RWPE2 (cell line): ENCODE results near the gene EXOSC5.
"Not testable (repeated sequence)": the region's sequence is repeated elsewhere in the genome, so short reads cannot be mapped to it uniquely, and the experiment has no call there.

Source experiments
- ATAC-seq: fragments of 200-7000 bp; cut with Tn5 transposase; 3 replicates; pipeline ENCODE4 v1.9.1; 2021; ENCODE audit warnings: low read depth
- DNase-seq: peaks from one replicate; pipeline ENCODE4 v3.0.0-alpha.2; 2020; ENCODE audit warnings: low spot score
- H3K27ac ChIP-seq: fragments of 450-650 bp; 2 replicates; pipeline ENCODE4 v1.5.1; 2017; ENCODE audit warnings: mild to moderate bottlenecking; ENCODE audit not compliant: poor library complexity, severe bottlenecking
- H3K27me3 ChIP-seq: fragments of 250-450 bp; sonication (Bioruptor Pico); 2 replicates; pipeline ENCODE4 v1.5.1; 2021; ENCODE audit warnings: mild to moderate bottlenecking, moderate library complexity; ENCODE audit not compliant: insufficient read depth, poor library complexity, severe bottlenecking
- H3K36me3 ChIP-seq: fragments of 250-450 bp; sonication (Bioruptor Pico); 2 replicates; pipeline ENCODE4 v1.5.1; 2020; ENCODE audit warnings: low read depth, mild to moderate bottlenecking, moderate library complexity
- H3K4me1 ChIP-seq: fragments of 250-450 bp; sonication (Bioruptor Pico); 2 replicates; pipeline ENCODE4 v1.5.1; 2021; ENCODE audit warnings: mild to moderate bottlenecking, moderate library complexity; ENCODE audit not compliant: insufficient read depth, poor library complexity, severe bottlenecking
- H3K4me3 ChIP-seq: fragments of 250-450 bp; sonication (Bioruptor Pico); 2 replicates; pipeline ENCODE4 v1.5.1; 2021; ENCODE audit warnings: mild to moderate bottlenecking, moderate library complexity; ENCODE audit not compliant: severe bottlenecking
- H3K9me3 ChIP-seq: fragments of 250-450 bp; sonication (Bioruptor Pico); 2 replicates; pipeline ENCODE4 v1.5.1; 2021; ENCODE audit warnings: mild to moderate bottlenecking, moderate library complexity; ENCODE audit not compliant: severe bottlenecking
- CTCF ChIP-seq: fragments of 450-650 bp; IDR thresholded peaks from one replicate; pipeline ENCODE4 v1.5.1; 2017; ENCODE audit warnings: mild to moderate bottlenecking, moderate library complexity; ENCODE audit not compliant: poor library complexity, severe bottlenecking

Gene EXOSC5

GRCh38 chr19:41372501-41372900 is 24.7 kb downstream of the EXOSC5 start:
- Histone ChIP-seq H3K27ac (no peak overlapping the region), H3K9me3 (no peaks in the 10 kb centered on the region), H3K4me1 (peaks cover 17% of the 10 kb centered on the region), H3K27me3 (no peaks in the 10 kb centered on the region), H3K36me3 (no peaks in the 10 kb centered on the region), H3K4me3 (no peak overlapping the region)
- no peak for TF ChIP-seq CTCF
- DNase-seq (no peak), ATAC-seq (no peak)

- no peak overlapping the region for H3K27ac ChIP-seq
- no peak overlapping the region for H3K4me3 ChIP-seq
Measured at GRCh38 chr19:41371541-41371940, 25.6 kb downstream of the EXOSC5 start.

GRCh38 chr19:41371119-41371518 is 26.0 kb downstream of the EXOSC5 start:
- not testable (repeated sequence) for ATAC-seq, H3K27ac ChIP-seq, H3K4me3 ChIP-seq

More at GRCh38 chr19:41371541-41371940, 25.6 kb downstream of the EXOSC5 start:
- H3K9me3 ChIP-seq: no peaks in the 10 kb centered on the region
- DNase-seq (no peak), ATAC-seq (no peak)
- no peak for TF ChIP-seq CTCF
- H3K4me1 ChIP-seq: peaks cover 22% of the 10 kb centered on the region
- H3K36me3 ChIP-seq: no peaks in the 10 kb centered on the region
- H3K27me3 ChIP-seq: no peaks in the 10 kb centered on the region

GRCh38 chr19:41369769-41370168 is 27.4 kb downstream of the EXOSC5 start:
- no peak overlapping the region for H3K27ac ChIP-seq
- no peaks in the 10 kb centered on the region for H3K36me3 ChIP-seq
- ATAC-seq (no peak), DNase-seq (no peak)
- no peak for TF ChIP-seq CTCF
- no peaks in the 10 kb centered on the region for H3K9me3 ChIP-seq
- H3K4me1 ChIP-seq: peaks cover 22% of the 10 kb centered on the region
- H3K27me3 ChIP-seq: no peaks in the 10 kb centered on the region
- H3K4me3 ChIP-seq: no peak overlapping the region

More at GRCh38 chr19:41371119-41371518, 26.0 kb downstream of the EXOSC5 start:
- H3K4me1 ChIP-seq: peaks cover 22% of the 10 kb centered on the region
- H3K27me3 ChIP-seq, DNase-seq, H3K36me3 ChIP-seq, H3K9me3 ChIP-seq: not testable (repeated sequence)

- ATAC-seq (peak; percentile 74), DNase-seq (no peak)
- TF ChIP-seq CTCF: no peak
- H3K4me3 ChIP-seq: no peak overlapping the region
- H3K36me3 ChIP-seq: no peaks in the 10 kb centered on the region
- H3K4me1 ChIP-seq: peaks cover 17% of the 10 kb centered on the region
- no peaks in the 10 kb centered on the region for H3K9me3 ChIP-seq
- H3K27ac ChIP-seq: peak overlapping the region; percentile 82
- H3K27me3 ChIP-seq: no peaks in the 10 kb centered on the region
Measured at GRCh38 chr19:41367848-41368301, 29.3 kb downstream of the EXOSC5 start.
